Neural crest cell (in vitro differentiated cells): ENCODE measurements around the gene PAK1. TPM values are rescaled to one million over a fixed set of nuclear protein-coding genes. Genes with fewer than 3 reads are reported as not detected.

Experiments
- DNase-seq: peaks from one replicate; pipeline ENCODE4 v3.0.0; 2021; ENCODE audit warnings: low read depth, mixed read lengths, low spot score
- H3K27ac Mint-ChIP-seq: one replicate; pipeline ENCODE4 v1.8.0; 2021; ENCODE audit warnings: mild to moderate bottlenecking, mixed read lengths; ENCODE audit not compliant: unreplicated experiment
- H3K27me3 Mint-ChIP-seq: 2 replicates; pipeline ENCODE4 v1.8.0; 2021; ENCODE audit warnings: low read depth, mild to moderate bottlenecking, mixed read lengths
- H3K36me3 Mint-ChIP-seq: 2 replicates; pipeline ENCODE4 v1.8.0; 2021; ENCODE audit warnings: low read depth, mild to moderate bottlenecking, mixed read lengths
- H3K4me1 Mint-ChIP-seq: 2 replicates; pipeline ENCODE4 v1.8.0; 2021; ENCODE audit warnings: mixed read lengths
- H3K4me3 Mint-ChIP-seq: one replicate; pipeline ENCODE4 v1.8.0; 2021; ENCODE audit warnings: mild to moderate bottlenecking, mixed read lengths
- H3K9me3 Mint-ChIP-seq: 2 replicates; pipeline ENCODE4 v1.8.0; 2021; ENCODE audit warnings: mixed read lengths
- total RNA-seq: library from RNA; stranded (reverse); gene quantifications from 2 replicates; pipeline ENCODE4 v1.2.1, GENCODE V29; 2021
- TF ChIP-seq, protein P1 (sequence below): fragments of 200-600 bp; sonication (generic); conservative IDR thresholded peaks from 2 replicates; pipeline ENCODE4 v1.5.0; 2021; ENCODE audit warnings: antibody characterized with exemption, mild to moderate bottlenecking

The PAK1 gene
- total RNA-seq, 1 donor from 2014 or later: 60.5 TPM

- TF ChIP-seq, protein P1, sequence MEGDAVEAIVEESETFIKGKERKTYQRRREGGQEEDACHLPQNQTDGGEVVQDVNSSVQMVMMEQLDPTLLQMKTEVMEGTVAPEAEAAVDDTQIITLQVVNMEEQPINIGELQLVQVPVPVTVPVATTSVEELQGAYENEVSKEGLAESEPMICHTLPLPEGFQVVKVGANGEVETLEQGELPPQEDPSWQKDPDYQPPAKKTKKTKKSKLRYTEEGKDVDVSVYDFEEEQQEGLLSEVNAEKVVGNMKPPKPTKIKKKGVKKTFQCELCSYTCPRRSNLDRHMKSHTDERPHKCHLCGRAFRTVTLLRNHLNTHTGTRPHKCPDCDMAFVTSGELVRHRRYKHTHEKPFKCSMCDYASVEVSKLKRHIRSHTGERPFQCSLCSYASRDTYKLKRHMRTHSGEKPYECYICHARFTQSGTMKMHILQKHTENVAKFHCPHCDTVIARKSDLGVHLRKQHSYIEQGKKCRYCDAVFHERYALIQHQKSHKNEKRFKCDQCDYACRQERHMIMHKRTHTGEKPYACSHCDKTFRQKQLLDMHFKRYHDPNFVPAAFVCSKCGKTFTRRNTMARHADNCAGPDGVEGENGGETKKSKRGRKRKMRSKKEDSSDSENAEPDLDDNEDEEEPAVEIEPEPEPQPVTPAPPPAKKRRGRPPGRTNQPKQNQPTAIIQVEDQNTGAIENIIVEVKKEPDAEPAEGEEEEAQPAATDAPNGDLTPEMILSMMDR: no peak
- no peak for DNase-seq
- Mint-ChIP-seq H3K27ac (no peak overlapping the region), H3K36me3 (no peaks in the 10 kb centered on the region), H3K4me3 (no peak overlapping the region), H3K27me3 (no peaks in the 10 kb centered on the region), H3K4me1 (no peaks in the 10 kb centered on the region), H3K9me3 (no peaks in the 10 kb centered on the region)
Observed at GRCh38 chr11:77438487-77438886, 35.4 kb downstream of the PAK1 start.

- DNase-seq: no peak
- H3K9me3 Mint-ChIP-seq: no peaks in the 10 kb centered on the region
- no peaks in the 10 kb centered on the region for H3K4me1 Mint-ChIP-seq
- H3K36me3 Mint-ChIP-seq: no peaks in the 10 kb centered on the region
- H3K27me3 Mint-ChIP-seq: no peaks in the 10 kb centered on the region
- TF ChIP-seq, protein P1: no peak
- H3K4me3 Mint-ChIP-seq: no peak overlapping the region
- H3K27ac Mint-ChIP-seq: no peak overlapping the region
Observed at GRCh38 chr11:77436969-77437368, 36.9 kb downstream of the PAK1 start.

GRCh38 chr11:77436506-77436905 is 37.4 kb downstream of the PAK1 start:
- H3K9me3 Mint-ChIP-seq: no peaks in the 10 kb centered on the region
- no peak for DNase-seq

GRCh38 chr11:77435972-77436371 is 37.9 kb downstream of the PAK1 start:
- Mint-ChIP-seq H3K4me3 (no peak overlapping the region), H3K4me1 (no peaks in the 10 kb centered on the region), H3K36me3 (no peaks in the 10 kb centered on the region), H3K27ac (peak overlapping the region; percentile 15), H3K9me3 (no peaks in the 10 kb centered on the region), H3K27me3 (no peaks in the 10 kb centered on the region)
- DNase-seq: no peak
- TF ChIP-seq, protein P1: no peak

More at GRCh38 chr11:77436506-77436905, 37.4 kb downstream of the PAK1 start:
- H3K4me1 Mint-ChIP-seq: no peaks in the 10 kb centered on the region
- TF ChIP-seq, protein P1: no peak
- H3K36me3 Mint-ChIP-seq: no peaks in the 10 kb centered on the region
- H3K27ac Mint-ChIP-seq: no peak overlapping the region
- no peaks in the 10 kb centered on the region for H3K27me3 Mint-ChIP-seq
- no peak overlapping the region for H3K4me3 Mint-ChIP-seq

GRCh38 chr11:77431813-77432212 is 42.1 kb downstream of the PAK1 start:
- Mint-ChIP-seq H3K27ac (no peak overlapping the region), H3K4me3 (no peak overlapping the region), H3K27me3 (no peaks in the 10 kb centered on the region), H3K36me3 (no peaks in the 10 kb centered on the region), H3K9me3 (no peaks in the 10 kb centered on the region), H3K4me1 (no peaks in the 10 kb centered on the region)
- TF ChIP-seq, protein P1: no peak
- DNase-seq: no peak

DNA sequence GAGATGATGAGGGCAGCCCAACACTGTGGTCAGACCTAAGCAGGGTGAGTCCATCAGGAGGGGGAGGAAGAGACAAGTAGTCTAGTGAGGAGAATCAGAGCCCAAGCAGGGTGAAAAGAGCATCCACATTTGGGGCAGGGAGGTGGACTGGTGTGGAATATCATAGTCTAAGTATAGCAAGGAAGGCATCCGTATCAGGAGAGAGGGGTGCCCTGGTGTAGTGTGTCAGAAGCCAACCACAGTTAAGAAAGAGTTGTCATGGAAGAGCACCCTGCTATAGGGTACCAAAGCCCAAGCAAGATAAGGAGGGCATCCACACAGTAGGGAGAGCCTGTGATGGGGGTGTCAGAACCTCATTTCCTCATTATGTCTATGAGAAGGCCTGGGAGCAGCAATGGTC is 45.3 kb downstream of the PAK1 start:
- no peak for DNase-seq
- no peak overlapping the region for H3K4me3 Mint-ChIP-seq
- no peaks in the 10 kb centered on the region for H3K36me3 Mint-ChIP-seq
- H3K4me1 Mint-ChIP-seq: peaks cover 16% of the 10 kb centered on the region
- TF ChIP-seq, protein P1: no peak
- H3K9me3 Mint-ChIP-seq: no peaks in the 10 kb centered on the region
- no peak overlapping the region for H3K27ac Mint-ChIP-seq
- no peaks in the 10 kb centered on the region for H3K27me3 Mint-ChIP-seq
